IMR-90 (cell line): ENCODE results near the gene HFE. TPM values are rescaled to one million over a fixed set of nuclear protein-coding genes. Genes with fewer than 3 reads are reported as not detected.

ENCODE experiments used
- ATAC-seq: fragments of 200-7000 bp; cut with Tn5 transposase; 2 replicates; pipeline ENCODE4 v1.9.1; 2020; ENCODE audit warnings: low read depth, mild to moderate bottlenecking, moderate library complexity
- BruUV-seq: library from RNA; stranded (reverse); fragments of 400-500 nt; replicated peaks from 2 replicates; lab custom pipeline; 2021; lab: Mats Ljungman, UMichigan
- CTCF ChIA-PET: fragments of 300-600 bp; formaldehyde crosslinking; extraction: SDS; loops from one replicate; lab custom pipeline; 2021; ENCODE audit warnings: antibody characterized with exemption; lab: Yijun Ruan, JAX
- POLR2A ChIA-PET: fragments of 300-600 bp; sonication (Branson Sonifier 250); formaldehyde crosslinking; loops from one replicate; lab custom pipeline; 2022; ENCODE audit warnings: antibody characterized with exemption; ENCODE audit not compliant: unreplicated experiment; lab: Charles Lee
- DNase-seq: peaks from one replicate; pipeline ENCODE4 v3.0.0; 2013
- H2AFZ ChIP-seq: replicated peaks from 2 replicates; pipeline ENCODE3; 2013; ENCODE audit warnings: low read length, mild to moderate bottlenecking; ENCODE audit not compliant: poor library complexity
- H2AK5ac ChIP-seq: 2 replicates; pipeline ENCODE4 v1.6.1; 2013; ENCODE audit warnings: low read depth, low read length, inconsistent platforms
- H2AK9ac ChIP-seq: replicated peaks from 2 replicates; pipeline ENCODE3; 2013; ENCODE audit warnings: mild to moderate bottlenecking, low read depth, low read length, moderate library complexity; ENCODE audit not compliant: poor library complexity
- H2BK120ac ChIP-seq: 2 replicates; pipeline ENCODE4 v1.6.1; 2013; ENCODE audit warnings: low read depth, low read length, inconsistent platforms
- H2BK15ac ChIP-seq: 3 replicates; pipeline ENCODE4 v1.6.1; 2013; ENCODE audit warnings: low read depth, low read length, inconsistent platforms
- H2BK20ac ChIP-seq: 2 replicates; pipeline ENCODE4 v1.6.1; 2013; ENCODE audit warnings: low read depth, mild to moderate bottlenecking, inconsistent platforms, low read length, moderate library complexity
- H2BK5ac ChIP-seq: 2 replicates; pipeline ENCODE4 v1.6.1; 2013; ENCODE audit warnings: mild to moderate bottlenecking, low read depth, low read length, inconsistent platforms; ENCODE audit not compliant: poor library complexity, severe bottlenecking
- H3K14ac ChIP-seq: replicated peaks from 2 replicates; pipeline ENCODE4 v1.6.1; 2013; ENCODE audit warnings: low read depth, low read length, inconsistent platforms
- H3K18ac ChIP-seq: 2 replicates; pipeline ENCODE4 v1.6.1; 2013; ENCODE audit warnings: low read depth, low read length, control low read depth
- H3K23ac ChIP-seq: 2 replicates; pipeline ENCODE4 v1.6.1; 2013; ENCODE audit warnings: low read depth, low read length, inconsistent platforms
- H3K27ac ChIP-seq: 2 replicates; pipeline ENCODE4 v1.5.1; 2013; ENCODE audit warnings: mild to moderate bottlenecking, control low read depth, low read length; ENCODE audit not compliant: insufficient read depth
- H3K27me3 ChIP-seq: 2 replicates; pipeline ENCODE4 v1.6.1; 2013; ENCODE audit warnings: low read length; ENCODE audit not compliant: control insufficient read depth, insufficient read depth
- H3K36me3 ChIP-seq: 2 replicates; pipeline ENCODE4 v1.6.1; 2013; ENCODE audit warnings: low read length, mixed read lengths; ENCODE audit not compliant: control insufficient read depth, insufficient read depth
- H3K4ac ChIP-seq: 2 replicates; pipeline ENCODE4 v1.6.1; 2013; ENCODE audit warnings: low read depth, low read length, inconsistent platforms
- H3K4me1 ChIP-seq: 2 replicates; pipeline ENCODE4 v1.6.1; 2013; ENCODE audit warnings: low read length, mixed read lengths; ENCODE audit not compliant: control insufficient read depth, insufficient read depth
- H3K4me2 ChIP-seq: 2 replicates; pipeline ENCODE4 v1.6.1; 2013; ENCODE audit warnings: low read depth, mild to moderate bottlenecking, control low read depth, low read length, moderate library complexity
- H3K4me3 ChIP-seq: 2 replicates; pipeline ENCODE4 v1.5.1; 2013; ENCODE audit warnings: low read depth, mild to moderate bottlenecking, control low read depth, low read length, moderate library complexity; ENCODE audit not compliant: insufficient read depth
- H3K56ac ChIP-seq: 2 replicates; pipeline ENCODE4 v1.6.1; 2013; ENCODE audit warnings: low read length, inconsistent platforms; ENCODE audit not compliant: insufficient read depth; ENCODE audit errors: extremely low read depth
- H3K79me1 ChIP-seq, 2 experiments: 2 replicates each; pipeline ENCODE4 v1.6.1; 2013; ENCODE audit warnings: low read length in 2 of 2, inconsistent platforms in 1 of 2, low read depth in 1 of 2
- H3K9ac ChIP-seq: 2 replicates; pipeline ENCODE4 v1.6.1; 2013; ENCODE audit warnings: low read depth, low read length, control low read depth
- H3K9me1 ChIP-seq: 2 replicates; pipeline ENCODE4 v1.6.1; 2013; ENCODE audit warnings: low read length, inconsistent platforms; ENCODE audit not compliant: insufficient read depth
- H3K9me3 ChIP-seq: 2 replicates; pipeline ENCODE4 v1.6.1; 2013; ENCODE audit warnings: low read length; ENCODE audit not compliant: control insufficient read depth, insufficient read depth
- H4K20me1 ChIP-seq: 2 replicates; pipeline ENCODE4 v1.6.1; 2013; ENCODE audit warnings: low read length, inconsistent platforms; ENCODE audit not compliant: insufficient read depth
- H4K5ac ChIP-seq: 2 replicates; pipeline ENCODE4 v1.6.1; 2013; ENCODE audit warnings: mild to moderate bottlenecking, low read depth, low read length, control low read depth
- H4K8ac ChIP-seq, 2 experiments: 2 replicates each; pipeline ENCODE4 v1.6.1; 2013; ENCODE audit warnings: low read depth in 2 of 2, low read length in 2 of 2, control low read depth in 1 of 2, inconsistent platforms in 1 of 2
- H4K91ac ChIP-seq: 2 replicates; pipeline ENCODE4 v1.6.1; 2013; ENCODE audit warnings: low read depth, low read length, inconsistent platforms; ENCODE audit not compliant: insufficient read depth
- BHLHE40 ChIP-seq: fragments of 150-350 bp; IDR thresholded peaks from 2 replicates; pipeline ENCODE4 v1.6.1; 2016; ENCODE audit warnings: mild to moderate bottlenecking, low read depth, low read length
- CEBPB ChIP-seq: IDR thresholded peaks from 2 replicates; pipeline ENCODE4 v1.6.1; 2012; ENCODE audit warnings: low read depth, low read length, improper control_type of control experiment
- CHD1 ChIP-seq: IDR thresholded peaks from 2 replicates; pipeline ENCODE4 v1.6.1; 2012; ENCODE audit warnings: low read depth, low read length, improper control_type of control experiment
- CTCF ChIP-seq: conservative IDR thresholded peaks from 2 replicates; pipeline ENCODE4 v1.5.1; 2012; ENCODE audit warnings: mild to moderate bottlenecking, low read depth, low read length, improper control_type of control experiment
- FOS ChIP-seq: fragments of 150-350 bp; IDR thresholded peaks from 2 replicates; pipeline ENCODE4 v1.6.1; 2016; ENCODE audit warnings: low read depth, low read length
- MAFK ChIP-seq: IDR thresholded peaks from 2 replicates; pipeline ENCODE4 v1.6.1; 2012; ENCODE audit warnings: low read depth, low read length, improper control_type of control experiment
- MAZ ChIP-seq: IDR thresholded peaks from 2 replicates; pipeline ENCODE4 v1.6.1; 2012; ENCODE audit warnings: low read depth, mild to moderate bottlenecking, low read length, improper control_type of control experiment, moderate library complexity, borderline replicate concordance
- MXI1 ChIP-seq: IDR thresholded peaks from 2 replicates; pipeline ENCODE4 v1.6.1; 2012; ENCODE audit warnings: low read depth, mild to moderate bottlenecking, low read length, moderate library complexity, borderline replicate concordance
- NFE2L2 ChIP-seq: fragments of 150-350 bp; IDR thresholded peaks from 2 replicates; pipeline ENCODE4 v1.6.1; 2016; ENCODE audit warnings: low read depth, mild to moderate bottlenecking, low read length
- POLR2A ChIP-seq: IDR thresholded peaks from 2 replicates; pipeline ENCODE4 v1.6.1; 2012; ENCODE audit warnings: mild to moderate bottlenecking, low read depth, low read length
- RAD21 ChIP-seq: IDR thresholded peaks from 2 replicates; pipeline ENCODE4 v1.6.1; 2012; ENCODE audit warnings: low read length, improper control_type of control experiment
- RCOR1 ChIP-seq: IDR thresholded peaks from 2 replicates; pipeline ENCODE4 v1.6.1; 2012; ENCODE audit warnings: mild to moderate bottlenecking, low read length, improper control_type of control experiment; ENCODE audit not compliant: insufficient replicate concordance
- RFX5 ChIP-seq: IDR thresholded peaks from 2 replicates; pipeline ENCODE4 v1.8.0; 2012; ENCODE audit warnings: low read depth, mild to moderate bottlenecking, low read length, moderate library complexity
- SMC3 ChIP-seq: fragments of 150-350 bp; IDR thresholded peaks from 2 replicates; pipeline ENCODE4 v1.6.1; 2016; ENCODE audit warnings: low read depth, mild to moderate bottlenecking, antibody characterized with exemption, low read length, moderate library complexity
- USF2 ChIP-seq: fragments of 150-350 bp; IDR thresholded peaks from 2 replicates; pipeline ENCODE4 v1.6.1; 2017; ENCODE audit warnings: mild to moderate bottlenecking, antibody characterized with exemption, low read length, low read depth
- WGBS, 2 experiments: methylation state at CpG; one replicate each; pipeline versions ENCODE4 v1.1.5 to v1.1.7; 2013; ENCODE audit warnings: missing lambda C conversion rate in 2 of 2; ENCODE audit not compliant: insufficient read length in 1 of 2; ENCODE audit errors: extremely low coverage in 2 of 2; 5-methylcytosine and 5-hydroxymethylcytosine counted together
- dilution Hi-C: fragments of 300-500 bp; cut with HindIII; formaldehyde crosslinking; loops from one replicate; pipeline ENCODE4 v1.14.3; 2018; ENCODE audit warnings: low sequenced_read_pairs; ENCODE audit not compliant: unreplicated experiment
- in situ Hi-C: fragments of 300-500 bp; cut with MboI; formaldehyde crosslinking; loops from 3 replicates; pipeline ENCODE4 v1.14.3; 2019; ENCODE audit warnings: low sequenced_read_pairs, inconsistent platforms, mixed read lengths
- intact Hi-C: fragments of 100-400 bp; cut with micrococcal nuclease; formaldehyde crosslinking; loops from 2 replicates; pipeline ENCODE4 v1.10.0; 2022
- polyA plus RNA-seq, 3 experiments: library from polyadenylated mRNA; depleted of rRNA; stranded (reverse); fragments of >200 nt; gene quantifications; 2 replicates each; pipeline ENCODE4 v1.2.3, GENCODE V29; 2012; ENCODE audit warnings: low replicate concordance in 1 of 3
- total RNA-seq: library from RNA; depleted of rRNA; stranded (reverse); fragments of >200 nt; gene quantifications from 2 replicates; pipeline ENCODE4 v1.2.3, GENCODE V29; 2012
- TF ChIP-seq, protein P1 (sequence below): fragments of 150-350 bp; IDR thresholded peaks from 2 replicates; pipeline ENCODE4 v1.6.1; 2016; ENCODE audit warnings: low read depth, mild to moderate bottlenecking, low read length, moderate library complexity, borderline replicate concordance

Gene HFE
- total and polyA plus RNA-seq, 2 of the 4 experiments (the other 2 are of a cell fraction): 14.9 to 15.7 TPM

- Histone ChIP-seq H4K5ac (peak overlapping the region; percentile 46), H2AK5ac (peak overlapping the region; percentile 25), H4K8ac (peak overlapping the region; percentile 30 to 85), H3K9ac (peak overlapping the region; percentile 39), H3K9me3 (no peaks in the 10 kb centered on the region), H4K20me1 (peaks cover 30% of the 10 kb centered on the region), H3K23ac (peak overlapping the region; percentile 90), H3K79me1 (peaks cover 0 to 10% of the 10 kb centered on the region in 2 experiments; a peak in 1 of 4 replicates), H3K4me1 (peaks cover 5% of the 10 kb centered on the region), H3K18ac (peak overlapping the region; percentile 70; the same call in 1 of the 2 replicates), H2BK5ac (peak overlapping the region; percentile 90), H3K4me2 (peak overlapping the region; percentile 80), H4K91ac (peak overlapping the region; percentile 83), H3K27me3 (no peaks in the 10 kb centered on the region), H3K36me3 (no peaks in the 10 kb centered on the region), H3K27ac (peak overlapping the region; percentile 76), H3K56ac (peak overlapping the region; percentile 80; the same call in 1 of the 2 replicates), H3K4ac (peak overlapping the region; percentile 88), H2BK120ac (peak overlapping the region; percentile 91), H2BK15ac (peak overlapping the region; percentile 51; the same call in 2 of the 3 replicates), H3K9me1 (no peaks in the 10 kb centered on the region), H3K14ac (peak overlapping the region; percentile 74), H2AK9ac (peak overlapping the region; percentile 71), H2BK20ac (peak overlapping the region; percentile 84), H3K4me3 (peak overlapping the region; percentile 54), H2AFZ (peak overlapping the region; percentile 58)
- dilution Hi-C loops: no loop called here
- ATAC-seq (no peak), DNase-seq (no peak)
- BruUV-seq: no TSS peak
- POLR2A ChIA-PET: interaction anchor here (0.9 to 4.9 kb wide), 5 partner anchors 19 to 102 kb away, joined by 3 to 95 read pairs (median 36); a partner anchor contains a TSS
- in situ Hi-C loops: no loop called here
- no CpG with 5 or more reads among the region's 6 CpGs for WGBS, 2 experiments
- CTCF ChIA-PET: no interaction called here
- intact Hi-C loops: loop anchor here (2.0 kb wide), 1 partner anchor 68 kb away; no protein-coding TSS in a partner anchor
- TF ChIP-seq SMC3 (no peak), CEBPB (no peak), MAFK (no peak), CTCF (no peak), MXI1 (no peak), RAD21 (no peak), CHD1 (no peak), USF2 (no peak), FOS (no peak), NFE2L2 (no peak), BHLHE40 (no peak), RCOR1 (no peak), MAZ (no peak), RFX5 (no peak), POLR2A (no peak)
- TF ChIP-seq, protein P1, sequence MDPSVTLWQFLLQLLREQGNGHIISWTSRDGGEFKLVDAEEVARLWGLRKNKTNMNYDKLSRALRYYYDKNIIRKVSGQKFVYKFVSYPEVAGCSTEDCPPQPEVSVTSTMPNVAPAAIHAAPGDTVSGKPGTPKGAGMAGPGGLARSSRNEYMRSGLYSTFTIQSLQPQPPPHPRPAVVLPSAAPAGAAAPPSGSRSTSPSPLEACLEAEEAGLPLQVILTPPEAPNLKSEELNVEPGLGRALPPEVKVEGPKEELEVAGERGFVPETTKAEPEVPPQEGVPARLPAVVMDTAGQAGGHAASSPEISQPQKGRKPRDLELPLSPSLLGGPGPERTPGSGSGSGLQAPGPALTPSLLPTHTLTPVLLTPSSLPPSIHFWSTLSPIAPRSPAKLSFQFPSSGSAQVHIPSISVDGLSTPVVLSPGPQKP: no peak
Measured at GRCh38 chr6:26122402-26122792, 35.2 kb downstream of the HFE start.
